GM18861 (cell line): ENCODE measurements around the gene ARMH3.
A peak's percentile ranks its signal among the peaks of the same experiment; 100 is the strongest.

Source experiments
- ATAC-seq: cut with Tn5 transposase; IDR thresholded peaks from one replicate; pipeline ENCODE4 v1.9.1; 2021; ENCODE audit not compliant: unreplicated experiment

ARMH3 gene

GRCh38 chr10:101950213-101950612 is 105.8 kb downstream of the ARMH3 start:
- no peak for ATAC-seq

GRCh38 chr10:101941871-101942270 is 114.1 kb downstream of the ARMH3 start:
- no peak for ATAC-seq

GRCh38 chr10:101940916-101941315 is 115.1 kb downstream of the ARMH3 start:
- no peak for ATAC-seq

GRCh38 chr10:101939729-101940128 is 116.2 kb downstream of the ARMH3 start:
- no peak for ATAC-seq

- ATAC-seq, result no peak
Measured at GRCh38 chr10:101939008-101939648, 116.8 kb downstream of the ARMH3 start.

GRCh38 chr10:101938305-101939007 is 117.5 kb downstream of the ARMH3 start:
- ATAC-seq, result no peak

GRCh38 chr10:101935431-101935830 is 120.5 kb downstream of the ARMH3 start:
- ATAC-seq, result no peak

- no peak for ATAC-seq
Measured at GRCh38 chr10:101934686-101935305, 121.2 kb downstream of the ARMH3 start.

GRCh38 chr10:101933976-101934375 is 122.0 kb downstream of the ARMH3 start:
- ATAC-seq, result no peak

- ATAC-seq, result no peak
Measured at GRCh38 chr10:101932183-101932582, 123.8 kb downstream of the ARMH3 start.

- ATAC-seq, result no peak
Measured at GRCh38 chr10:101925027-101925426, 130.9 kb downstream of the ARMH3 start.

GRCh38 chr10:101923256-101923655 is 132.7 kb downstream of the ARMH3 start:
- ATAC-seq, result no peak

GRCh38 chr10:101922846-101923245 is 133.1 kb downstream of the ARMH3 start:
- ATAC-seq, result no peak

GRCh38 chr10:101920546-101920945 is 135.4 kb downstream of the ARMH3 start:
- no peak for ATAC-seq

- no peak for ATAC-seq
Measured at GRCh38 chr10:101919026-101919770, 136.8 kb downstream of the ARMH3 start.

GRCh38 chr10:101912561-101913179 is 143.3 kb downstream of the ARMH3 start:
- no peak for ATAC-seq

- no peak for ATAC-seq
Measured at GRCh38 chr10:101906586-101907183, 149.3 kb downstream of the ARMH3 start.

GRCh38 chr10:101905251-101905650 is 150.7 kb downstream of the ARMH3 start:
- no peak for ATAC-seq

- peak; percentile 74 for ATAC-seq
Measured at GRCh38 chr10:101903827-101904550, 152.0 kb downstream of the ARMH3 start.

- ATAC-seq, result no peak
Measured at GRCh38 chr10:101902820-101903145, 153.2 kb downstream of the ARMH3 start.
